Jurkat, Clone E6-1 (cell line): Measurements from ENCODE around the gene MYPN. TPM values are rescaled to one million over a fixed set of nuclear protein-coding genes. Genes with fewer than 3 reads are reported as not detected.
"Not testable (repeated sequence)": the region's sequence is repeated elsewhere in the genome, so short reads cannot be mapped to it uniquely, and the experiment has no call there.

ENCODE experiments used
- DNase-seq: peaks from one replicate; pipeline ENCODE4 v3.0.0-alpha.2; 2011; ENCODE audit warnings: low read depth, low spot score
- H3K4me3 ChIP-seq: 2 replicates; pipeline ENCODE4 v1.5.1; 2011; ENCODE audit warnings: mild to moderate bottlenecking, low read length, control low read depth, moderate library complexity
- polyA plus RNA-seq: library from polyadenylated mRNA; unstranded; fragments of >200 nt; gene quantifications from one replicate; pipeline ENCODE4 v1.2.1, GENCODE V29; 2012; ENCODE audit warnings: missing spikeins; ENCODE audit not compliant: insufficient read length, insufficient read depth

The MYPN gene
- not detected for polyA plus RNA-seq

GRCh38 chr10:68109331-68109730 is at the start of gene MYPN:
Gene MYPN (plus strand): TSS chr10:68109488. CDS start chr10:68121439, 11,951 bp downstream.
- no peak for DNase-seq

GRCh38 chr10:68067029-68067428 is 42.3 kb upstream of the MYPN start:
- DNase-seq, result no peak

More at GRCh38 chr10:68109331-68109730, at the start of gene MYPN:
- no peak within 1 kb of the TSS for H3K4me3 ChIP-seq

GRCh38 chr10:68067508-68067907 is 41.8 kb upstream of the MYPN start:
- DNase-seq, result no peak

More at GRCh38 chr10:68067029-68067428, 42.3 kb upstream of the MYPN start:
- no peak overlapping the region for H3K4me3 ChIP-seq

GRCh38 chr10:68073631-68074030 is 35.7 kb upstream of the MYPN start:
- H3K4me3 ChIP-seq, result peak overlapping the region; percentile 85

More at GRCh38 chr10:68067508-68067907, 41.8 kb upstream of the MYPN start:
- H3K4me3 ChIP-seq, result no peak overlapping the region

GRCh38 chr10:68074031-68074774 is 35.1 kb upstream of the MYPN start:
- DNase-seq, result no peak
- H3K4me3 ChIP-seq, result peak overlapping the region; percentile 85

More at GRCh38 chr10:68073631-68074030, 35.7 kb upstream of the MYPN start:
- no peak for DNase-seq

GRCh38 chr10:68074775-68075549 is 34.3 kb upstream of the MYPN start, which contains the start of gene HERC4:
Gene HERC4 (minus strand): TSS chr10:68075283. CDS start chr10:68073108, 2,175 bp downstream.
- H3K4me3 ChIP-seq, result peak within 1 kb of the TSS; percentile 85
- peak; percentile 80 for DNase-seq

- peak overlapping the region; percentile 22 for H3K4me3 ChIP-seq
- no peak for DNase-seq
These were observed 33.7 kb upstream of the MYPN start for GRCh38 chr10:68075550-68076004.

- not testable (repeated sequence) for H3K4me3 ChIP-seq, DNase-seq
These were observed 33.2 kb upstream of the MYPN start for GRCh38 chr10:68076081-68076480.

- no peak overlapping the region for H3K4me3 ChIP-seq
- no peak for DNase-seq
These were observed 32.3 kb upstream of the MYPN start for GRCh38 chr10:68077026-68077425.

- no peak for DNase-seq
- no peak overlapping the region for H3K4me3 ChIP-seq
These were observed 29.9 kb upstream of the MYPN start for GRCh38 chr10:68079434-68079833.

GRCh38 chr10:68080853-68081431 is 28.3 kb upstream of the MYPN start:
- no peak for DNase-seq
- H3K4me3 ChIP-seq, result no peak overlapping the region

- no peak for DNase-seq
- H3K4me3 ChIP-seq, result no peak overlapping the region
These were observed 27.4 kb upstream of the MYPN start for GRCh38 chr10:68081916-68082315.

- DNase-seq, result no peak
- no peak overlapping the region for H3K4me3 ChIP-seq
These were observed 26.4 kb upstream of the MYPN start for GRCh38 chr10:68082872-68083271.

GRCh38 chr10:68083953-68084352 is 25.3 kb upstream of the MYPN start:
- no peak overlapping the region for H3K4me3 ChIP-seq
- no peak for DNase-seq

GRCh38 chr10:68084469-68084868 is 24.8 kb upstream of the MYPN start:
- H3K4me3 ChIP-seq, result no peak overlapping the region
- DNase-seq, result no peak

- no peak for DNase-seq
These were observed 23.3 kb upstream of the MYPN start for GRCh38 chr10:68086011-68086410.

GRCh38 chr10:68086910-68087684 is 22.2 kb upstream of the MYPN start:
- DNase-seq, result no peak
- no peak overlapping the region for H3K4me3 ChIP-seq

More at GRCh38 chr10:68086011-68086410, 23.3 kb upstream of the MYPN start:
- H3K4me3 ChIP-seq, result no peak overlapping the region

- no peak for DNase-seq
- H3K4me3 ChIP-seq, result no peak overlapping the region
These were observed 21.4 kb upstream of the MYPN start for GRCh38 chr10:68087685-68088401.
